HepG2 (cell line): ENCODE results near the gene RDH11.

ENCODE experiments used
- CTCF ChIP-seq: sonication (generic); formaldehyde crosslinking; IDR thresholded peaks from 2 replicates; pipeline ENCODE4 v1.5.0; 2020; ENCODE audit warnings: mild to moderate bottlenecking, missing genetic modification reagents, moderate library complexity
- IKZF4 ChIP-seq: sonication (generic); formaldehyde crosslinking; IDR thresholded peaks from 2 replicates; pipeline ENCODE4 v1.5.1; 2020; ENCODE audit warnings: borderline replicate concordance, mild to moderate bottlenecking, low read depth, missing genetic modification reagents; ENCODE audit errors: not compliant biosample characterization
- MYC ChIP-seq: sonication (generic); formaldehyde crosslinking; IDR thresholded peaks from 2 replicates; pipeline ENCODE4 v1.9.0; 2021; ENCODE audit warnings: missing genetic modification reagents, borderline replicate concordance
- ZNF101 ChIP-seq: sonication (generic); formaldehyde crosslinking; IDR thresholded peaks from 2 replicates; pipeline ENCODE4 v1.4.0; 2020; ENCODE audit warnings: mild to moderate bottlenecking, low read depth, missing genetic modification reagents, borderline replicate concordance
- ZNF616 ChIP-seq: sonication (generic); formaldehyde crosslinking; IDR thresholded peaks from 2 replicates; pipeline ENCODE4 v1.5.0; 2020; ENCODE audit warnings: low read depth, mild to moderate bottlenecking, missing genetic modification reagents
- TF ChIP-seq, protein P1 (sequence below): sonication (generic); formaldehyde crosslinking; IDR thresholded peaks from 2 replicates; pipeline ENCODE4 v1.4.0; 2020; ENCODE audit warnings: missing genetic modification reagents
- TF ChIP-seq, protein P2 (sequence below): IDR thresholded peaks from 2 replicates; pipeline ENCODE4 v1.6.1; 2012; ENCODE audit warnings: low read length, improper control_type of control experiment

- TF ChIP-seq, protein P1, sequence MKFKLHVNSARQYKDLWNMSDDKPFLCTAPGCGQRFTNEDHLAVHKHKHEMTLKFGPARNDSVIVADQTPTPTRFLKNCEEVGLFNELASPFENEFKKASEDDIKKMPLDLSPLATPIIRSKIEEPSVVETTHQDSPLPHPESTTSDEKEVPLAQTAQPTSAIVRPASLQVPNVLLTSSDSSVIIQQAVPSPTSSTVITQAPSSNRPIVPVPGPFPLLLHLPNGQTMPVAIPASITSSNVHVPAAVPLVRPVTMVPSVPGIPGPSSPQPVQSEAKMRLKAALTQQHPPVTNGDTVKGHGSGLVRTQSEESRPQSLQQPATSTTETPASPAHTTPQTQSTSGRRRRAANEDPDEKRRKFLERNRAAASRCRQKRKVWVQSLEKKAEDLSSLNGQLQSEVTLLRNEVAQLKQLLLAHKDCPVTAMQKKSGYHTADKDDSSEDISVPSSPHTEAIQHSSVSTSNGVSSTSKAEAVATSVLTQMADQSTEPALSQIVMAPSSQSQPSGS (CRISPR knock-in tag): no peak
- TF ChIP-seq, protein P2, sequence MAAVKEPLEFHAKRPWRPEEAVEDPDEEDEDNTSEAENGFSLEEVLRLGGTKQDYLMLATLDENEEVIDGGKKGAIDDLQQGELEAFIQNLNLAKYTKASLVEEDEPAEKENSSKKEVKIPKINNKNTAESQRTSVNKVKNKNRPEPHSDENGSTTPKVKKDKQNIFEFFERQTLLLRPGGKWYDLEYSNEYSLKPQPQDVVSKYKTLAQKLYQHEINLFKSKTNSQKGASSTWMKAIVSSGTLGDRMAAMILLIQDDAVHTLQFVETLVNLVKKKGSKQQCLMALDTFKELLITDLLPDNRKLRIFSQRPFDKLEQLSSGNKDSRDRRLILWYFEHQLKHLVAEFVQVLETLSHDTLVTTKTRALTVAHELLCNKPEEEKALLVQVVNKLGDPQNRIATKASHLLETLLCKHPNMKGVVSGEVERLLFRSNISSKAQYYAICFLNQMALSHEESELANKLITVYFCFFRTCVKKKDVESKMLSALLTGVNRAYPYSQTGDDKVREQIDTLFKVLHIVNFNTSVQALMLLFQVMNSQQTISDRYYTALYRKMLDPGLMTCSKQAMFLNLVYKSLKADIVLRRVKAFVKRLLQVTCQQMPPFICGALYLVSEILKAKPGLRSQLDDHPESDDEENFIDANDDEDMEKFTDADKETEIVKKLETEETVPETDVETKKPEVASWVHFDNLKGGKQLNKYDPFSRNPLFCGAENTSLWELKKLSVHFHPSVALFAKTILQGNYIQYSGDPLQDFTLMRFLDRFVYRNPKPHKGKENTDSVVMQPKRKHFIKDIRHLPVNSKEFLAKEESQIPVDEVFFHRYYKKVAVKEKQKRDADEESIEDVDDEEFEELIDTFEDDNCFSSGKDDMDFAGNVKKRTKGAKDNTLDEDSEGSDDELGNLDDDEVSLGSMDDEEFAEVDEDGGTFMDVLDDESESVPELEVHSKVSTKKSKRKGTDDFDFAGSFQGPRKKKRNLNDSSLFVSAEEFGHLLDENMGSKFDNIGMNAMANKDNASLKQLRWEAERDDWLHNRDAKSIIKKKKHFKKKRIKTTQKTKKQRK: no peak
- TF ChIP-seq CTCF (CRISPR knock-in tag) (no peak), MYC (CRISPR knock-in tag) (no peak), IKZF4 (CRISPR knock-in tag) (no peak), ZNF616 (no peak), ZNF101 (CRISPR knock-in tag) (no peak)
Observed at GRCh38 chr14:67698179-67698578, 2.6 kb upstream of the RDH11 start.
